Measurements from ENCODE around the gene PITPNC1. TPM values are rescaled to one million over a fixed set of nuclear protein-coding genes. Genes with fewer than 3 reads are reported as not detected.

The PITPNC1 gene
- polyA plus RNA-seq, 1 of the 3 experiments (the other 2 are of a cell fraction) = 18.4 TPM

GRCh38 chr17:67443931-67444595 is 67.0 kb downstream of the PITPNC1 start:
- Histone ChIP-seq H3K4me3 (ENCODE audit: low read depth in 2 of 2, low read length in 1 of 2) (no peak overlapping the region), H3K79me2 (ENCODE audit: insufficient read depth) (peaks cover 4% of the 10 kb centered on the region; the same call in 1 of the 2 replicates), H3F3A (replicated peaks; ENCODE audit: insufficient read depth) (peaks cover 27% of the 10 kb centered on the region), H3K9ac (no peak overlapping the region), H3K27me3 (ENCODE audit: insufficient read depth) (no peaks in the 10 kb centered on the region), H4K20me1 (ENCODE audit: insufficient read depth) (no peaks in the 10 kb centered on the region), H2AFZ (ENCODE audit: low read depth) (peak overlapping the region; percentile 23; the same call in 1 of the 2 replicates), H3K4me2 (peak overlapping the region; percentile 21), H3K36me3 (replicated peaks in 1 of 2; ENCODE audit: control insufficient read depth in 1 of 2, insufficient read depth in 2 of 2, low read length in 1 of 2) (no peaks in the 10 kb centered on the region), H3K27ac (ENCODE audit: low read depth in 2 of 2, low read length in 1 of 2) (peak overlapping the region; percentile 81 to 94), H3K4me1 (ENCODE audit: control insufficient read depth in 1 of 2, insufficient read depth in 2 of 2, low read depth in 1 of 2, low read length in 1 of 2) (peaks cover 34 to 36% of the 10 kb centered on the region in 2 experiments), H3K9me3 (no peaks in the 10 kb centered on the region), H3K9me2 (no peaks in the 10 kb centered on the region)
- WGBS (ENCODE audit: low lambda C conversion rate) = 47% methylated on average over 6 of the region's 6 CpGs
- peak; percentile 82 for DNase-seq
- ChIA-PET POLR2A (no interaction called here), CTCF (interaction anchor here (1.6 to 5.2 kb wide), 5 partner anchors 9 to 66 kb away, joined by 4 to 35 read pairs (median 25); no protein-coding TSS in a partner anchor)
- 0 out of 2 replicates have a peak, but pooled peaks have one; percentile 13 for TF ChIP-seq USF1 (IDR thresholded peaks at IDR 0.05; ENCODE audit: borderline replicate concordance, low read depth)
- no peak for TF ChIP-seq RFX5 (IDR thresholded peaks at IDR 0.05; ENCODE audit: low read length)
- no peak for TF ChIP-seq TEAD4 (IDR thresholded peaks at IDR 0.05; ENCODE audit: borderline replicate concordance, insufficient read depth)
- TF ChIP-seq, protein P1, sequence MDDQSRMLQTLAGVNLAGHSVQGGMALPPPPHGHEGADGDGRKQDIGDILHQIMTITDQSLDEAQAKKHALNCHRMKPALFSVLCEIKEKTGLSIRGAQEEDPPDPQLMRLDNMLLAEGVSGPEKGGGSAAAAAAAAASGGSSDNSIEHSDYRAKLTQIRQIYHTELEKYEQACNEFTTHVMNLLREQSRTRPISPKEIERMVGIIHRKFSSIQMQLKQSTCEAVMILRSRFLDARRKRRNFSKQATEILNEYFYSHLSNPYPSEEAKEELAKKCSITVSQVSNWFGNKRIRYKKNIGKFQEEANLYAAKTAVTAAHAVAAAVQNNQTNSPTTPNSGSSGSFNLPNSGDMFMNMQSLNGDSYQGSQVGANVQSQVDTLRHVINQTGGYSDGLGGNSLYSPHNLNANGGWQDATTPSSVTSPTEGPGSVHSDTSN (IDR thresholded peaks at IDR 0.05) = peak; percentile 88
- TF ChIP-seq FOXM1 (IDR thresholded peaks at IDR 0.05; ENCODE audit: low read depth) = no peak
- TF ChIP-seq GATA2 (CRISPR knock-in tag; IDR thresholded peaks at IDR 0.05) = no peak; the same call in 1 of the 2 replicates
- TF ChIP-seq RCOR1 (IDR thresholded peaks at IDR 0.05; ENCODE audit: low read length) = peak; percentile 87
- peak; percentile 92 for TF ChIP-seq MAX (IDR thresholded peaks at IDR 0.05; ENCODE audit: low read depth)
- no peak for TF ChIP-seq JUND (IDR thresholded peaks at IDR 0.05)
- TF ChIP-seq TCF12 (IDR thresholded peaks at IDR 0.05) = peak; percentile 97
- TF ChIP-seq EP300 (IDR thresholded peaks at IDR 0.05; ENCODE audit: borderline replicate concordance in 1 of 2, low read depth in 1 of 2, low read length in 1 of 2) = peak in 1 of 2 experiments; percentile 58; a peak in 1 of 4 replicates
- no peak for TF ChIP-seq YY1 (IDR thresholded peaks at IDR 0.05; ENCODE audit: low read depth)
- no peak for TF ChIP-seq SMC3 (IDR thresholded peaks at IDR 0.05; ENCODE audit: low read depth, low read length)
- no peak for TF ChIP-seq GABPA (IDR thresholded peaks at IDR 0.05; ENCODE audit: low read depth)
- no peak for TF ChIP-seq TAF1 (IDR thresholded peaks at IDR 0.05; ENCODE audit: borderline replicate concordance, low read depth, low read length)
- no peak for TF ChIP-seq SIN3A (IDR thresholded peaks at IDR 0.05; ENCODE audit: borderline replicate concordance, low read depth, low read length)
- TF ChIP-seq USF2 (IDR thresholded peaks at IDR 0.05; ENCODE audit: borderline replicate concordance, low read depth, low read length) = no peak
- TF ChIP-seq CHD2 (IDR thresholded peaks at IDR 0.05; ENCODE audit: low read length, partially characterized antibody) = peak; percentile 83
- TF ChIP-seq, protein P2, sequence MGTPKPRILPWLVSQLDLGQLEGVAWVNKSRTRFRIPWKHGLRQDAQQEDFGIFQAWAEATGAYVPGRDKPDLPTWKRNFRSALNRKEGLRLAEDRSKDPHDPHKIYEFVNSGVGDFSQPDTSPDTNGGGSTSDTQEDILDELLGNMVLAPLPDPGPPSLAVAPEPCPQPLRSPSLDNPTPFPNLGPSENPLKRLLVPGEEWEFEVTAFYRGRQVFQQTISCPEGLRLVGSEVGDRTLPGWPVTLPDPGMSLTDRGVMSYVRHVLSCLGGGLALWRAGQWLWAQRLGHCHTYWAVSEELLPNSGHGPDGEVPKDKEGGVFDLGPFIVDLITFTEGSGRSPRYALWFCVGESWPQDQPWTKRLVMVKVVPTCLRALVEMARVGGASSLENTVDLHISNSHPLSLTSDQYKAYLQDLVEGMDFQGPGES (IDR thresholded peaks at IDR 0.05; ENCODE audit: low read depth, low read length) = no peak
- no peak for TF ChIP-seq MEF2A (IDR thresholded peaks at IDR 0.05; ENCODE audit: borderline replicate concordance, low read depth)
- TF ChIP-seq RXRA (IDR thresholded peaks at IDR 0.05; ENCODE audit: borderline replicate concordance, low read depth) = no peak
- peak; percentile 37; the same call in 1 of the 2 replicates for TF ChIP-seq POLR2AphosphoS5 (IDR thresholded peaks at IDR 0.05; ENCODE audit: low read depth, low read length)
- no peak for TF ChIP-seq FOSL2 (IDR thresholded peaks at IDR 0.05; ENCODE audit: borderline replicate concordance, low read depth)
- no peak for TF ChIP-seq FOXJ3 (CRISPR knock-in tag; IDR thresholded peaks at IDR 0.05)
- TF ChIP-seq NFIC (IDR thresholded peaks at IDR 0.05; ENCODE audit: borderline replicate concordance) = peak; percentile 71; the same call in 1 of the 2 replicates
- TF ChIP-seq CTCF (IDR thresholded peaks at IDR 0.05) = no peak
